Measurements from ENCODE around the gene BFSP2.
"Not testable (repeated sequence)": the region's sequence is repeated elsewhere in the genome, so short reads cannot be mapped to it uniquely, and the experiment has no call there.

Gene BFSP2

GRCh38 chr3:133523758-133524157 lies 123.9 kb downstream of the BFSP2 start:
- H3K9me3 ChIP-seq (ENCODE audit: control insufficient read depth, insufficient read depth, low read length); H3K9ac ChIP-seq (ENCODE audit: low read depth, low read length); H3K27me3 ChIP-seq (ENCODE audit: control insufficient read depth, insufficient read depth, low read length); H3K36me3 ChIP-seq (ENCODE audit: control insufficient read depth, insufficient read depth, low read length); H3K4me1 ChIP-seq (ENCODE audit: control insufficient read depth, insufficient read depth, low read length); H3K27ac ChIP-seq (ENCODE audit: low read depth, low read length); H3K4me3 ChIP-seq (ENCODE audit: low read depth, low read length): not testable (repeated sequence)
